ENCODE results near the gene GRHL1. TPM values are rescaled to one million over a fixed set of nuclear protein-coding genes. Genes with fewer than 3 reads are reported as not detected.

The GRHL1 gene
- polyA plus RNA-seq, 1 donor (not counting 4 experiments of a cell fraction or from before 2014, with no cell fraction given): 7.8 TPM

- H3K36me3 ChIP-seq (ENCODE audit: control insufficient read depth in 2 of 2, extremely low read depth in 1 of 2, insufficient read depth in 2 of 2, low read length in 2 of 2): no peaks in the 10 kb centered on the region
- no peak overlapping the region for H3K4me3 ChIP-seq (ENCODE audit: control insufficient read depth in 2 of 3, extremely low read depth in 1 of 3, insufficient read depth in 2 of 3, low read depth in 1 of 3, low read length in 3 of 3)
- no peaks in the 10 kb centered on the region for H4K20me1 ChIP-seq (ENCODE audit: control insufficient read depth, extremely low read depth, insufficient read depth, low read length)
- FAIRE-seq (no peak), DNase-seq (ENCODE audit: low read depth, low spot score) (no peak)
- TF ChIP-seq CTCF (optimal IDR thresholded peaks at IDR 0.05 in 1 of 3, IDR thresholded peaks at IDR 0.05 in 1 of 3, conservative IDR thresholded peaks at IDR 0.05 in 1 of 3; ENCODE audit: extremely low read depth in 1 of 3, insufficient read depth in 2 of 3, low read length in 3 of 3) (no peak), EZH2 (IDR thresholded peaks at IDR 0.05; ENCODE audit: low read length) (no peak)
- H3K9ac ChIP-seq (ENCODE audit: control insufficient read depth, extremely low read depth, insufficient read depth, low read length): no peak overlapping the region
- dilution Hi-C loops (cut with MboI; ENCODE audit: extremely low pct_ligation_motif_present, low sequenced_read_pairs): no loop called here
- H3K9me3 ChIP-seq (ENCODE audit: control insufficient read depth, low read depth, low read length): peaks cover 19% of the 10 kb centered on the region
- no peak overlapping the region for H2AFZ ChIP-seq (ENCODE audit: control insufficient read depth, low read length)
- peaks cover 10% of the 10 kb centered on the region for H3K4me1 ChIP-seq (ENCODE audit: control insufficient read depth, extremely low read depth, insufficient read depth, low read length)
- no peaks in the 10 kb centered on the region for H3K79me2 ChIP-seq (ENCODE audit: control insufficient read depth, insufficient read depth, low read length)
- H3K27me3 ChIP-seq (ENCODE audit: control insufficient read depth, extremely low read depth, insufficient read depth, low read length): no peaks in the 10 kb centered on the region
- no peak overlapping the region for H3K4me2 ChIP-seq (ENCODE audit: control insufficient read depth, extremely low read depth, insufficient read depth, low read depth, low read length)
- no peak overlapping the region for H3K27ac ChIP-seq (ENCODE audit: control insufficient read depth, insufficient read depth, low read length)
- no peaks in the 10 kb centered on the region for H3K9me1 ChIP-seq (ENCODE audit: control insufficient read depth, extremely low read depth, insufficient read depth, low read length)
These were observed 64.7 kb downstream of the GRHL1 start for GRCh38 chr2:10016001-10016801.

- Histone ChIP-seq H3K9me1 (ENCODE audit: control insufficient read depth, extremely low read depth, insufficient read depth, low read length) (no peaks in the 10 kb centered on the region), H4K20me1 (ENCODE audit: control insufficient read depth, extremely low read depth, insufficient read depth, low read length) (no peaks in the 10 kb centered on the region), H3K27ac (ENCODE audit: control insufficient read depth, insufficient read depth, low read length) (no peak overlapping the region), H3K4me2 (ENCODE audit: control insufficient read depth, extremely low read depth, insufficient read depth, low read depth, low read length) (no peak overlapping the region), H3K9me3 (ENCODE audit: control insufficient read depth, low read depth, low read length) (peaks cover 19% of the 10 kb centered on the region), H3K27me3 (ENCODE audit: control insufficient read depth, extremely low read depth, insufficient read depth, low read length) (no peaks in the 10 kb centered on the region), H3K4me3 (ENCODE audit: control insufficient read depth in 2 of 3, extremely low read depth in 1 of 3, insufficient read depth in 2 of 3, low read depth in 1 of 3, low read length in 3 of 3) (no peak overlapping the region), H3K36me3 (ENCODE audit: control insufficient read depth in 2 of 2, extremely low read depth in 1 of 2, insufficient read depth in 2 of 2, low read length in 2 of 2) (no peaks in the 10 kb centered on the region), H3K79me2 (ENCODE audit: control insufficient read depth, insufficient read depth, low read length) (no peaks in the 10 kb centered on the region), H3K4me1 (ENCODE audit: control insufficient read depth, extremely low read depth, insufficient read depth, low read length) (peaks cover 15% of the 10 kb centered on the region), H2AFZ (ENCODE audit: control insufficient read depth, low read length) (no peak overlapping the region), H3K9ac (ENCODE audit: control insufficient read depth, extremely low read depth, insufficient read depth, low read length) (no peak overlapping the region)
- dilution Hi-C loops (cut with MboI; ENCODE audit: extremely low pct_ligation_motif_present, low sequenced_read_pairs): no loop called here
- no peak for FAIRE-seq
- DNase-seq (ENCODE audit: low read depth, low spot score): no peak
- no peak for TF ChIP-seq CTCF (optimal IDR thresholded peaks at IDR 0.05 in 1 of 3, IDR thresholded peaks at IDR 0.05 in 1 of 3, conservative IDR thresholded peaks at IDR 0.05 in 1 of 3; ENCODE audit: extremely low read depth in 1 of 3, insufficient read depth in 2 of 3, low read length in 3 of 3)
- TF ChIP-seq EZH2 (IDR thresholded peaks at IDR 0.05; ENCODE audit: low read length): no peak
These were observed 65.3 kb downstream of the GRHL1 start for GRCh38 chr2:10016802-10017258.
